ENCODE data around the gene MACROD2.

MACROD2 gene

DNA sequence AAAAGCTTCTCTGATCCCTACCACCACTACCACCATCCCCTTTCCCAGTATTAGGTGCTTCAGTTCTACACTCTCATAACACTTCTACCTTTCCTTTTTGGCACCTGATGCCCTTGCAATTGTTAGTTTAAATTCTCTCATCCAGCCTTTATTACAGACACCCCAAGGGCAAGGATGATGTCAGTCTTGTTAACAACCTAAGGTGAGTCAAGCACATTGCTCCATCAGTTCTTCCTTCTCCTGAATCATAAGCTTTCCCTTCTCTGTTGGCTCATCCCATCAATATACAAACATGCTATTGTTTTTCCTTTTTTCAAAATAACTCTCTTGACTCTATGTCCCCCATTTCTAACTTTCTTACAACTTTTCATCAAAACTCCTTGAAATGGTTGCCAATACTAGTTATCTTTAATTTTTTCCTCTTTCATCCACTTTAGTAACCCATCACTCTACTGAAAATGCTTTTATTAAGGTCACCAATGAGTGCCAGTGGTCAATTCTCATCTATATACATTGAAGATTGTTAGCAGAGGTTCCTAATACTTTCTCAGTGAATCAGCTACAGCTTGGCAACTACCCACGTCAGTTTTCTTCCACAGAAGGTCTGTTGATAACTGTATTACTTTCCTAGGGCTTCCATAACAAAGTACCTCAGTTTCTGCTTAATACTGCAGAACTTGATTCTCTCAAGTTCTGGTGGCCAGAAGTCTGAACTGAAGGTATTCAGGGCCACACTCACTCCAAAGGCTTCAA, 439.2 kb downstream of the MACROD2 start:
- DNase-seq (ENCODE audit: low read depth, low spot score), result no peak
- TF ChIP-seq YY1 (IDR thresholded peaks at IDR 0.05; ENCODE audit: insufficient read depth, insufficient read length) (no peak), ZNF274 (IDR thresholded peaks at IDR 0.05; ENCODE audit: low read depth, low read length) (no peak), SUZ12 (IDR thresholded peaks at IDR 0.05; ENCODE audit: extremely low read depth, insufficient read depth, insufficient read length) (no peak)
- H3K9ac ChIP-seq (ENCODE audit: insufficient read length, low read depth), result no peak overlapping the region
- H3K9me3 ChIP-seq (ENCODE audit: insufficient read depth, low read length), result no peaks in the 10 kb centered on the region
- H3K4me3 ChIP-seq (ENCODE audit: insufficient read length, low read depth), result no peak overlapping the region
- no peaks in the 10 kb centered on the region for H3K36me3 ChIP-seq (ENCODE audit: insufficient read depth, insufficient read length, low read length)
- no peaks in the 10 kb centered on the region for H3K27me3 ChIP-seq (ENCODE audit: insufficient read depth, insufficient read length)
- H3K4me1 ChIP-seq (ENCODE audit: insufficient read depth, insufficient read length), result no peaks in the 10 kb centered on the region

DNA sequence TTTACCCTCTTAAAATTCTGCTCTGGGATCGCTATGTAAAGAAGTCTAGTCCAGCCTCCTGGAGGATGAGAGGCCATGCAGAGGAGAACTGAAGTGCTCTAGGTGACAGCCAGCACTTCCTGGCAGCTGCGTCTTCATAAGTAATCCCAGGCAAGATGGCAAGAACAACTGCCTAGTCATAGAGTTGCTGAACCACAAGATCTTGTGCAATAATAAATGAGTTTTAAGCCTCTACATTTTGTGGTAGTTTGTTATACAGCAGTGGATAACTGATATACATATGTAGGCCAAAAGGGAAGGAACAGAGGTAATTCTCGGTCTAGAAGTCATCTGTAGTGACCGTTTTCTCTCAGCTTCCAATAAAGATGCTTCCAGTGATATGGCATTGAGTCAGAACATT, 445.9 kb downstream of the MACROD2 start:
- Histone ChIP-seq H3K4me1 (ENCODE audit: insufficient read depth, insufficient read length) (no peaks in the 10 kb centered on the region), H3K9ac (ENCODE audit: insufficient read length, low read depth) (no peak overlapping the region), H3K27me3 (ENCODE audit: insufficient read depth, insufficient read length) (no peaks in the 10 kb centered on the region), H3K36me3 (ENCODE audit: insufficient read depth, insufficient read length, low read length) (no peaks in the 10 kb centered on the region), H3K9me3 (ENCODE audit: insufficient read depth, low read length) (no peaks in the 10 kb centered on the region), H3K4me3 (ENCODE audit: insufficient read length, low read depth) (no peak overlapping the region)
- no peak for TF ChIP-seq SUZ12 (IDR thresholded peaks at IDR 0.05; ENCODE audit: extremely low read depth, insufficient read depth, insufficient read length)
- no peak for TF ChIP-seq YY1 (IDR thresholded peaks at IDR 0.05; ENCODE audit: insufficient read depth, insufficient read length)
- no peak for TF ChIP-seq ZNF274 (IDR thresholded peaks at IDR 0.05; ENCODE audit: low read depth, low read length)
- DNase-seq (ENCODE audit: low read depth, low spot score), result no peak

DNA sequence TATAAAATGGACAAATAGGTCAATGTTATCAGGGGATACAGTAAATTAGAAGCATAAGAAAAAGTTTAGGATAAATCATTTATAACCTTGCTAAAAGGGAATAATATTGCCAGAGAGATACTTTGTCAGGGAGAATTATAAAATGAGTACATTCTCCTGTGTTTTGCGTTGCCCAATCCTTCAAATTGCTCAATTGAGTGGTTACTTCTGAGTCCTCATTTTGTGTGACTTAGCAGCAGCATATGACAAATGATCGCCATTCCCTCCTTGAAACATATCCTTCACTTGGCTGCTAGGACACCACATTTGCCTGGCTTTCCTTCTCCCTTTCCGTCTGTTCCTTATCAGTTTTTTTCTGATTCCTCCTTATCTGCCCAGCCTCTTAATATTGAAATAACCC, 448.8 kb downstream of the MACROD2 start:
- no peaks in the 10 kb centered on the region for H3K27me3 ChIP-seq (ENCODE audit: insufficient read depth, insufficient read length)
- H3K9ac ChIP-seq (ENCODE audit: insufficient read length, low read depth), result no peak overlapping the region
- no peak for TF ChIP-seq ZNF274 (IDR thresholded peaks at IDR 0.05; ENCODE audit: low read depth, low read length)
- no peak for TF ChIP-seq SUZ12 (IDR thresholded peaks at IDR 0.05; ENCODE audit: extremely low read depth, insufficient read depth, insufficient read length)
- TF ChIP-seq YY1 (IDR thresholded peaks at IDR 0.05; ENCODE audit: insufficient read depth, insufficient read length), result no peak
- no peaks in the 10 kb centered on the region for H3K36me3 ChIP-seq (ENCODE audit: insufficient read depth, insufficient read length, low read length)
- H3K4me3 ChIP-seq (ENCODE audit: insufficient read length, low read depth), result no peak overlapping the region
- H3K4me1 ChIP-seq (ENCODE audit: insufficient read depth, insufficient read length), result no peaks in the 10 kb centered on the region
- H3K9me3 ChIP-seq (ENCODE audit: insufficient read depth, low read length), result no peaks in the 10 kb centered on the region
- no peak for DNase-seq (ENCODE audit: low read depth, low spot score)

DNA sequence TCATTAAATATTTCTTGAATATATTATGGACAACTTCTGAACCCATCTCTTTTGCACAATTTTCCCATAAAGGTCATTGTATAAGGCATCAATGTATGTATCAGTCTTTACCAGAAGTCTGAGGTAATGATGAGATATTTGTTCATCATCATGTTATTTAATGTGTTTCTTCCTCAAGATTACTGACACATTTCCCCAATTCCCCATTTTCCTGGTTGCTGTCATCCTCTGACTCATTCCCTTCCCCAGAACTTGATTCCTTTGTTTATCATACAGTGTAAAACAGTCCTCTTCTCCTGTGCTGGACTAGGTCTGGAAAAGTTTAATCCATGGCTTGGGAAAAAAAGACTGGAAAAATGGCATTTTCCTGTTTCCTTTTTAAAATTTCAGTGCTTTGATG, 450.0 kb downstream of the MACROD2 start:
- no peaks in the 10 kb centered on the region for H3K4me1 ChIP-seq (ENCODE audit: insufficient read depth, insufficient read length)
- H3K9ac ChIP-seq (ENCODE audit: insufficient read length, low read depth), result no peak overlapping the region
- no peak for DNase-seq (ENCODE audit: low read depth, low spot score)
- no peak overlapping the region for H3K4me3 ChIP-seq (ENCODE audit: insufficient read length, low read depth)
- TF ChIP-seq YY1 (IDR thresholded peaks at IDR 0.05; ENCODE audit: insufficient read depth, insufficient read length) (no peak), SUZ12 (IDR thresholded peaks at IDR 0.05; ENCODE audit: extremely low read depth, insufficient read depth, insufficient read length) (no peak), ZNF274 (IDR thresholded peaks at IDR 0.05; ENCODE audit: low read depth, low read length) (no peak)
- no peaks in the 10 kb centered on the region for H3K9me3 ChIP-seq (ENCODE audit: insufficient read depth, low read length)
- H3K27me3 ChIP-seq (ENCODE audit: insufficient read depth, insufficient read length), result no peaks in the 10 kb centered on the region
- H3K36me3 ChIP-seq (ENCODE audit: insufficient read depth, insufficient read length, low read length), result no peaks in the 10 kb centered on the region

DNA sequence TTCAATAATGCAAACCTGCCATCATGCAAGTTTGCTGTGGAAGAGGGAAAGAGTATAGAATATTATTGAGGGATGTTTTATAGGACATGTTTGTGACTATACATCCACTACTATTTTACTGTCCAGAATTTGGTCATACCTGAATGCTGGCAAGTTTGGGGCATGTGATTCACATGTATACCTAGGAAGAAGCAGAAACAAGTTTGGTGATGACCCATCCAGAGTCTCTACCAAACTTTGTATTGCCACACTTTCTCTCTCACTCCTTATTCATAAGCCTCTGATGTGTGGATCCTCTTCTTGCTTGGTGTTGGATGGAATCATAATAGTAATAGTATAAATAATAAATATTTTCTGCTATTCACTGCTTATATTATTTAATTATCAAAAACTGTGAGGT, 450.6 kb downstream of the MACROD2 start:
- H3K36me3 ChIP-seq (ENCODE audit: insufficient read depth, insufficient read length, low read length), result no peaks in the 10 kb centered on the region
- no peaks in the 10 kb centered on the region for H3K27me3 ChIP-seq (ENCODE audit: insufficient read depth, insufficient read length)
- H3K9ac ChIP-seq (ENCODE audit: insufficient read length, low read depth), result no peak overlapping the region
- no peaks in the 10 kb centered on the region for H3K4me1 ChIP-seq (ENCODE audit: insufficient read depth, insufficient read length)
- TF ChIP-seq YY1 (IDR thresholded peaks at IDR 0.05; ENCODE audit: insufficient read depth, insufficient read length) (no peak), ZNF274 (IDR thresholded peaks at IDR 0.05; ENCODE audit: low read depth, low read length) (no peak), SUZ12 (IDR thresholded peaks at IDR 0.05; ENCODE audit: extremely low read depth, insufficient read depth, insufficient read length) (no peak)
- H3K9me3 ChIP-seq (ENCODE audit: insufficient read depth, low read length), result no peaks in the 10 kb centered on the region
- DNase-seq (ENCODE audit: low read depth, low spot score), result no peak
- H3K4me3 ChIP-seq (ENCODE audit: insufficient read length, low read depth), result no peak overlapping the region

DNA sequence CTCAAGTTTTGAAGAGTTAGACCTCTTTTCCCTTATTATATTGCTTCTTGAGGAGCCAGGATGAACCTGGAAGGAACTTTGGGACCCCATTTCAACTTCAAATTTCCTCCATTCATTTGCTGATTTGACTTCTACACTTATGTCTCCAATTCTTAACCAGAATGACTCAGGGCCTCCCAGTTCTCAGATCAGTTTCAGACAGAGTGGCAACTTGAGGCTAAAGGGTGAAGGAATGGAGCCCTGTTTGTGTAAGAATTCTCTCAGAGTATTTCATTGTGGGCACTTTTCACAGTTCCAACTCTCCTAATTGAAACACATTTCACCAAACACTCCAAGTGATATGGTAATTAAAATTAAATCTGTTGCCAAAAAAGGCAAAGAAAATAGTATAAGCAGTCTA, 451.1 kb downstream of the MACROD2 start:
- H3K36me3 ChIP-seq (ENCODE audit: insufficient read depth, insufficient read length, low read length), result no peaks in the 10 kb centered on the region
- peaks cover 2% of the 10 kb centered on the region; the same call in 1 of the 2 replicates for H3K9me3 ChIP-seq (ENCODE audit: insufficient read depth, low read length)
- no peaks in the 10 kb centered on the region for H3K27me3 ChIP-seq (ENCODE audit: insufficient read depth, insufficient read length)
- peak; percentile 8 for DNase-seq (ENCODE audit: low read depth, low spot score)
- TF ChIP-seq ZNF274 (IDR thresholded peaks at IDR 0.05; ENCODE audit: low read depth, low read length) (no peak), SUZ12 (IDR thresholded peaks at IDR 0.05; ENCODE audit: extremely low read depth, insufficient read depth, insufficient read length) (no peak), YY1 (IDR thresholded peaks at IDR 0.05; ENCODE audit: insufficient read depth, insufficient read length) (no peak)
- H3K9ac ChIP-seq (ENCODE audit: insufficient read length, low read depth), result no peak overlapping the region
- H3K4me3 ChIP-seq (ENCODE audit: insufficient read length, low read depth), result no peak overlapping the region
- no peaks in the 10 kb centered on the region for H3K4me1 ChIP-seq (ENCODE audit: insufficient read depth, insufficient read length)

DNA sequence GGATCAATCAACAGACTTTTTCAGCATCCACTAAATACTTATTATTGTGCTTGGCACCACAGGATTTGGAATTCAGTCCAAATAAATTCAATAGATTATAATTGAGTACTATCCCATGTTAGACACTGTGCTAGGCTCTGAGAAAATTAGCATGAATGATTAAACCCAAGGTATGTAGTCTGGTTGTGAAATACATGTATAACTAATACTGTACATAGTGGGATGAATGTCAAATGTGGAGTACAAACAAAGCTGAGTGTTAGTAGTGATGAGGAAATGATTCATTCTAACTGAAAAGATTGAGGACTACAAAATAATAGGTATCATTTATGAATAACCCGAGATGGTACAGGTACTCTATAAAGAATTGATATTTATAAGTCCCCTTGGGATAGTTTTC, 454.0 kb downstream of the MACROD2 start:
- H3K36me3 ChIP-seq (ENCODE audit: insufficient read depth, insufficient read length, low read length), result no peaks in the 10 kb centered on the region
- TF ChIP-seq SUZ12 (IDR thresholded peaks at IDR 0.05; ENCODE audit: extremely low read depth, insufficient read depth, insufficient read length) (no peak), ZNF274 (IDR thresholded peaks at IDR 0.05; ENCODE audit: low read depth, low read length) (no peak), YY1 (IDR thresholded peaks at IDR 0.05; ENCODE audit: insufficient read depth, insufficient read length) (no peak)
- no peaks in the 10 kb centered on the region for H3K27me3 ChIP-seq (ENCODE audit: insufficient read depth, insufficient read length)
- no peaks in the 10 kb centered on the region for H3K4me1 ChIP-seq (ENCODE audit: insufficient read depth, insufficient read length)
- H3K9ac ChIP-seq (ENCODE audit: insufficient read length, low read depth), result no peak overlapping the region
- peaks cover 8% of the 10 kb centered on the region; the same call in 1 of the 2 replicates for H3K9me3 ChIP-seq (ENCODE audit: insufficient read depth, low read length)
- no peak for DNase-seq (ENCODE audit: low read depth, low spot score)
- no peak overlapping the region for H3K4me3 ChIP-seq (ENCODE audit: insufficient read length, low read depth)
